ENCODE data around the gene ETS2.

ETS2 gene

GRCh38 chr21:38802050-38803026 lies 3.4 kb upstream of the ETS2 start:
- DNase-seq (ENCODE audit: low read depth), result no peak

GRCh38 chr21:38803075-38803660 lies 2.6 kb upstream of the ETS2 start:
- DNase-seq (ENCODE audit: low read depth), result no peak

- DNase-seq (ENCODE audit: low read depth), result no peak
Observed at GRCh38 chr21:38804030-38804788, 1.5 kb upstream of the ETS2 start.

- peak; percentile 19 for DNase-seq (ENCODE audit: low read depth)
Observed at GRCh38 chr21:38804789-38805327, 871 bp upstream of the ETS2 start.

- no peak for DNase-seq (ENCODE audit: low read depth)
Observed at GRCh38 chr21:38806153-38806941, 618 bp downstream of the ETS2 start.

- no peak for DNase-seq (ENCODE audit: low read depth)
Observed at GRCh38 chr21:38806942-38807284, 1.2 kb downstream of the ETS2 start.

GRCh38 chr21:38807441-38807871 lies 1.7 kb downstream of the ETS2 start:
- DNase-seq (ENCODE audit: low read depth), result no peak

- DNase-seq (ENCODE audit: low read depth), result no peak
Observed at GRCh38 chr21:38807986-38808385, 2.3 kb downstream of the ETS2 start.

GRCh38 chr21:38809198-38809878 lies 3.6 kb downstream of the ETS2 start:
- no peak for DNase-seq (ENCODE audit: low read depth)

GRCh38 chr21:38810034-38810825 lies 4.5 kb downstream of the ETS2 start:
- DNase-seq (ENCODE audit: low read depth), result no peak

- no peak for DNase-seq (ENCODE audit: low read depth)
Observed at GRCh38 chr21:38810826-38811164, 5.1 kb downstream of the ETS2 start.

- no peak for DNase-seq (ENCODE audit: low read depth)
Observed at GRCh38 chr21:38811257-38811656, 5.5 kb downstream of the ETS2 start.

GRCh38 chr21:38813143-38813542 lies 7.4 kb downstream of the ETS2 start:
- DNase-seq (ENCODE audit: low read depth), result no peak

- DNase-seq (ENCODE audit: low read depth), result no peak
Observed at GRCh38 chr21:38813547-38813946, 7.8 kb downstream of the ETS2 start.

GRCh38 chr21:38814126-38815059 lies 8.7 kb downstream of the ETS2 start:
- DNase-seq (ENCODE audit: low read depth), result no peak

GRCh38 chr21:38815060-38815405 lies 9.3 kb downstream of the ETS2 start:
- DNase-seq (ENCODE audit: low read depth), result no peak

- DNase-seq (ENCODE audit: low read depth), result no peak
Observed at GRCh38 chr21:38816400-38816977, 10.8 kb downstream of the ETS2 start.

- DNase-seq (ENCODE audit: low read depth), result no peak
Observed at GRCh38 chr21:38817371-38818324, 11.9 kb downstream of the ETS2 start.

Measured in activated T-cell treated with anti-CD3 and anti-CD28 coated beads for 24 hours (primary cell).